ENCODE measurements around the gene CDKN2B.
A peak's percentile ranks its signal among the peaks of the same experiment; 100 is the strongest.

DNA sequence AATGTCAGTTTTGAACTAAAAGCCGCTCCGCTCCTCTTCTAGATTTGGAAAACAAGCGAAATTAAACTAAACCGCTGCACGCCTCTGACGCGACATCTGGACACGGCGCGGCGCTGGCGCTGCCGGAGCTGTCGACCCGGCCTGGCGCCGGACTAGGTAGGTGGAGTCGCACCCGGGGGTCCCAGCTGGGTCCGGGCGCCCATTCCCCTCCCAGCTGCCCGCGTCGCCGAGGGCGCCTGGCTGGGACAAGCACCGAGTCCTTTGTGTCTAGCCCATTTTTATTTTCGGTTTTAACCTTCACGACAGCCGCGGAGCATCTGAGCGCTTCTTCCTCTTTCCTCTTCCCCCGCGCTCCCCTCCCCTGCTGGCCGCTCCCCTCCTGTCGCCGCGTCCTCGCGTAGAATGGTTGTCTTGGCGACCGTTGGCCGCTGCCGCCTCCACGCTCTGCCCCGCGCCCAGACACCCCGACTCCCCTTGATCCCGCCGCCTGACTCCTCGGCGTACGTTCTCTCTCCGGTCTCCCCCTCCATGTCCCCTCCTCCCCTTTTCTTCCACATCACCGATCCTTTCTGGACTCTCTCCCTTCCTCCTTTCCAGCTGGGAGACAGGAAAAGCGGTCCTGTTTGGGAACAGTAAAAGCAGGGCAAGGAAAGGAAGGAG is 14.0 kb downstream of the CDKN2B start:
- TF ChIP-seq POLR2A (IDR thresholded peaks at IDR 0.05; ENCODE audit: low read depth, low read length) (peak; percentile 69; the same call in 1 of the 2 replicates), TAF1 (IDR thresholded peaks at IDR 0.05; ENCODE audit: borderline replicate concordance, low read depth, low read length) (no peak), POLR2AphosphoS5 (IDR thresholded peaks at IDR 0.05; ENCODE audit: low read depth, low read length) (no peak)
